Endothelial cell of umbilical vein (primary cell): ENCODE measurements around the gene GAL3ST3. TPM values are rescaled to one million over a fixed set of nuclear protein-coding genes. Genes with fewer than 3 reads are reported as not detected.

Experiments
- BruUV-seq: library from RNA; stranded (reverse); fragments of 400-500 nt; replicated peaks from 2 replicates; lab custom pipeline; 2021; lab: Mats Ljungman, UMichigan
- CTCF ChIA-PET: fragments of 300-600, 350-600 bp; sonication (Branson Sonifier 250); formaldehyde crosslinking; loops from one replicate; lab custom pipeline; 2021; ENCODE audit warnings: antibody characterized with exemption, inconsistent platforms; lab: Charles Lee
- POLR2A ChIA-PET: fragments of 300-600, 350-600 bp; sonication (Branson Sonifier 250); formaldehyde crosslinking; loops from one replicate; lab custom pipeline; 2021; ENCODE audit warnings: antibody characterized with exemption, inconsistent platforms; lab: Charles Lee
- DNase-seq: peaks from one replicate; pipeline ENCODE4 v3.0.0-alpha.2; 2011; ENCODE audit warnings: low read depth, low spot score
- FAIRE-seq: peaks from 2 replicates; lab custom pipeline; 2011; peaks lifted over from hg19 to GRCh38; lab: Jason Lieb, UNC
- H2AFZ ChIP-seq: 2 replicates; pipeline ENCODE4 v1.6.0; 2012; ENCODE audit warnings: low read depth, low read length, control low read depth, inconsistent platforms
- H3K27ac ChIP-seq: 2 replicates; pipeline ENCODE4 v1.5.1; 2011; ENCODE audit warnings: low read depth, mild to moderate bottlenecking, control low read depth, low read length, moderate library complexity; ENCODE audit not compliant: insufficient read depth
- H3K27me3 ChIP-seq, 2 experiments: 2 replicates each; pipeline versions ENCODE4 v1.6.0 to v1.6.1; 2011; ENCODE audit warnings: low read length in 2 of 2, mixed read lengths in 1 of 2; ENCODE audit not compliant: control insufficient read depth in 2 of 2, insufficient read depth in 2 of 2
- H3K36me3 ChIP-seq, 2 experiments: 2 replicates in 1 of 2; 3 replicates in 1 of 2; pipeline ENCODE4 v1.5.1; 2011; ENCODE audit warnings: low read length in 2 of 2, mild to moderate bottlenecking in 1 of 2, moderate library complexity in 1 of 2; ENCODE audit not compliant: control insufficient read depth in 2 of 2, insufficient read depth in 2 of 2; ENCODE audit errors: extremely low read depth in 1 of 2
- H3K4me1 ChIP-seq: 3 replicates; pipeline ENCODE4 v1.5.1; 2011; ENCODE audit warnings: mild to moderate bottlenecking, low read length; ENCODE audit not compliant: control insufficient read depth, insufficient read depth; ENCODE audit errors: extremely low read depth
- H3K4me2 ChIP-seq: 2 replicates; pipeline ENCODE4 v1.6.1; 2011; ENCODE audit warnings: low read length, control low read depth, mixed read lengths; ENCODE audit not compliant: insufficient read depth
- H3K4me3 ChIP-seq, 3 experiments: fragments of 200-600 bp in 1 of 3; sonication (generic), shearing (Covaris generic) in 1 of 3; replicated peaks in 1 of 3; 2 replicates each; pipeline ENCODE4 v1.5.1; 2011 to 2016; ENCODE audit warnings: control low read depth in 3 of 3, low read length in 3 of 3, mild to moderate bottlenecking in 2 of 3, inconsistent platforms in 1 of 3, low read depth in 1 of 3, moderate library complexity in 1 of 3; ENCODE audit not compliant: insufficient read depth in 1 of 3
- H3K79me2 ChIP-seq: 2 replicates; pipeline ENCODE4 v1.6.0; 2012; ENCODE audit warnings: low read length, inconsistent platforms; ENCODE audit not compliant: control insufficient read depth, insufficient read depth
- H3K9ac ChIP-seq: replicated peaks from 2 replicates; pipeline ENCODE3; 2011; ENCODE audit warnings: low read length, control low read depth; ENCODE audit not compliant: insufficient read depth; ENCODE audit errors: extremely low read depth
- H3K9me1 ChIP-seq: replicated peaks from 3 replicates; pipeline ENCODE4 v1.6.0; 2011; ENCODE audit warnings: mild to moderate bottlenecking, low read length; ENCODE audit not compliant: control insufficient read depth, insufficient read depth; ENCODE audit errors: extremely low read depth
- H3K9me3 ChIP-seq: replicated peaks from 2 replicates; pipeline ENCODE4 v1.5.1; 2012; ENCODE audit warnings: low read length, inconsistent platforms; ENCODE audit not compliant: control insufficient read depth, insufficient read depth
- H4K20me1 ChIP-seq: replicated peaks from 2 replicates; pipeline ENCODE3; 2011; ENCODE audit warnings: mild to moderate bottlenecking, low read length; ENCODE audit not compliant: control insufficient read depth, insufficient read depth; ENCODE audit errors: extremely low read depth
- CTCF ChIP-seq, 2 donors: IDR thresholded peaks; 1 replicate in 1 of 2; 2 replicates in 1 of 2; pipeline ENCODE4 v1.5.1; 2011; ENCODE audit warnings: low read length in 2 of 2, mild to moderate bottlenecking in 2 of 2, moderate library complexity in 2 of 2, control low read depth in 1 of 2, inconsistent platforms in 1 of 2, low read depth in 1 of 2; ENCODE audit not compliant: insufficient read depth in 1 of 2; ENCODE audit errors: extremely low read depth in 1 of 2
- EZH2 ChIP-seq: IDR thresholded peaks from 2 replicates; pipeline ENCODE4 v1.6.1; 2012; ENCODE audit warnings: borderline replicate concordance, low read depth, mild to moderate bottlenecking, moderate library complexity, low read length, inconsistent platforms; ENCODE audit not compliant: severe bottlenecking
- FOS ChIP-seq: IDR thresholded peaks from 2 replicates; pipeline ENCODE4 v1.6.1; 2011; ENCODE audit warnings: mild to moderate bottlenecking, low read length, moderate library complexity, borderline replicate concordance; ENCODE audit not compliant: insufficient read depth
- GATA2 ChIP-seq: IDR thresholded peaks from 2 replicates; pipeline ENCODE4 v1.7.0; 2011; ENCODE audit warnings: low read depth, mild to moderate bottlenecking, moderate library complexity, mixed read lengths, low read length; ENCODE audit not compliant: insufficient read length, insufficient read depth
- JUN ChIP-seq: IDR thresholded peaks from 2 replicates; pipeline ENCODE4 v1.6.1; 2011; ENCODE audit warnings: borderline replicate concordance, low read depth; ENCODE audit not compliant: insufficient read length, insufficient read depth
- MAX ChIP-seq: IDR thresholded peaks from 2 replicates; pipeline ENCODE4 v1.6.1; 2011; ENCODE audit not compliant: insufficient read depth, insufficient read length
- MYC ChIP-seq: IDR thresholded peaks from one replicate; pipeline ENCODE4 v1.6.1; 2011; ENCODE audit warnings: mild to moderate bottlenecking, low read depth, low read length
- POLR2A ChIP-seq: IDR thresholded peaks from 2 replicates; pipeline ENCODE4 v1.6.1; 2012; ENCODE audit warnings: low read depth, mild to moderate bottlenecking, control low read depth, low read length
- POLR2AphosphoS5 ChIP-seq: IDR thresholded peaks from 2 replicates; pipeline ENCODE4 v1.6.1; 2012; ENCODE audit warnings: low read depth, mild to moderate bottlenecking, control low read depth, low read length, moderate library complexity; ENCODE audit not compliant: insufficient read depth
- dilution Hi-C: fragments of 300-500 bp; cut with MboI; formaldehyde crosslinking; loops from one replicate; pipeline ENCODE4 v1.15.0; 2019; ENCODE audit warnings: low sequenced_read_pairs; ENCODE audit not compliant: extremely low pct_ligation_motif_present
- intact Hi-C: fragments of 100-400 bp; cut with micrococcal nuclease; formaldehyde crosslinking; loops from one replicate; pipeline ENCODE4 v1.10.0; 2022
- polyA plus RNA-seq, 4 experiments: library from polyadenylated mRNA; depleted of rRNA in 3 of 4; stranded (reverse) in 3 of 4; unstranded in 1 of 4; fragments of >200 nt; gene quantifications; 2 replicates each; pipeline versions ENCODE4 v1.2.1 to v1.2.3, GENCODE V29; 2011 to 2012; ENCODE audit warnings: missing spikeins in 1 of 4
- total RNA-seq: library from RNA; stranded (reverse); gene quantifications from 2 replicates; pipeline ENCODE4 v1.2.3, GENCODE V29; 2021

The GAL3ST3 gene
- total and polyA plus RNA-seq, 2 donors (not counting 3 experiments of a cell fraction or from before 2014, with no cell fraction given) = 0.15 TPM; not detected in 1

- H3K9me3 ChIP-seq = no peaks in the 10 kb centered on the region
- no peak overlapping the region for H2AFZ ChIP-seq
- no peak for TF ChIP-seq JUN
- no peak for TF ChIP-seq MAX
- no peak for TF ChIP-seq FOS
- no peak for TF ChIP-seq GATA2
- TF ChIP-seq MYC = no peak
- no peak for TF ChIP-seq CTCF (IDR thresholded peaks at IDR 0.05; ENCODE audit: extremely low read depth in 1 of 2, insufficient read depth in 1 of 2, low read depth in 1 of 2, low read length in 2 of 2)
- no peak for TF ChIP-seq EZH2
- no peak for TF ChIP-seq POLR2A
- no peak for TF ChIP-seq POLR2AphosphoS5
- no peaks in the 10 kb centered on the region for H3K36me3 ChIP-seq
- H4K20me1 ChIP-seq = peaks cover 3% of the 10 kb centered on the region
- no peak for DNase-seq
- no peak overlapping the region for H3K9ac ChIP-seq
- BruUV-seq = no TSS peak
- no peak overlapping the region for H3K4me3 ChIP-seq
- POLR2A ChIA-PET = no interaction called here
- intact Hi-C loops (loop anchor here (5.0 kb wide), 1 partner anchor 34 kb away; no protein-coding TSS in a partner anchor), dilution Hi-C loops (no loop called here)
- peak overlapping the region; percentile 45 for H3K4me2 ChIP-seq
- no peak for FAIRE-seq
- H3K9me1 ChIP-seq = no peaks in the 10 kb centered on the region
- peaks cover 40% of the 10 kb centered on the region for H3K4me1 ChIP-seq
- H3K27ac ChIP-seq = no peak overlapping the region
- CTCF ChIA-PET = interaction anchor here (0.7 to 3.6 kb wide), 2 partner anchors 15 to 16 kb away, joined by 3 to 18 read pairs; no protein-coding TSS in a partner anchor
- H3K79me2 ChIP-seq = peaks cover 53% of the 10 kb centered on the region
- no peaks in the 10 kb centered on the region for H3K27me3 ChIP-seq
Measured at GRCh38 chr11:66083767-66084166, 34.8 kb upstream of the GAL3ST3 start.
